Fibroblast of skin of left quadriceps (primary cell): ENCODE measurements around the gene PRX.
A peak's percentile ranks its signal among the peaks of the same experiment; 100 is the strongest.
"Not testable (repeated sequence)": the region's sequence is repeated elsewhere in the genome, so short reads cannot be mapped to it uniquely, and the experiment has no call there.

Experiments
- DNase-seq, 2 experiments: peaks; one replicate each; pipeline ENCODE4 v3.0.0-alpha.2; 2013; ENCODE audit warnings: low read depth in 2 of 2

Gene PRX

DNA sequence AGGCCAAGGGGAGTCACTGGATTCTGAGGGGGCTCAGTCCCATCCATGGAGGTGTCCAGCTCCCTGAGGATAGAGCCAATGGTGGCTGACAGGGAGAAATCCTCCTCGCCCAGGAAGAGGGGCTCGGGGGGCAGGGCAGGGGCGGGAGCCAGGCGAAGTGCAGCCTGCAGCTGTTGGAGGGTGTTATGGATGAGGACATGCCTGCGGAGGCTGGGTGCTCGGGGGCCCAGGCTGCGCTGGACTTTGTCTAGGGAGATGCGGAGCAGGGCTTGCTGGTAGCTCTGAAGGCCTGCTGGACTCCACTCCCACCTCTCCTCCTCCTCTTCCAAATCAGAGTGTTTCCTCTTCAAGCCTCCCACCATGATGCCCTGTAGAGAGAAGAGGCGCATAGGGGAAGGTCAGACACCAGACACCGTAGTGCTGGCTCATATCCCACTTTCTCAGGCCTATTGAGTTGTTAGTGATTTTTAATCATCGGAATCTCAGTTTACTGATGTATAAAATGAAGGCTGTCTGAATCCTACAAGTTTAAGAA, 28.6 kb upstream of the PRX start:
- DNase-seq = no peak

DNA sequence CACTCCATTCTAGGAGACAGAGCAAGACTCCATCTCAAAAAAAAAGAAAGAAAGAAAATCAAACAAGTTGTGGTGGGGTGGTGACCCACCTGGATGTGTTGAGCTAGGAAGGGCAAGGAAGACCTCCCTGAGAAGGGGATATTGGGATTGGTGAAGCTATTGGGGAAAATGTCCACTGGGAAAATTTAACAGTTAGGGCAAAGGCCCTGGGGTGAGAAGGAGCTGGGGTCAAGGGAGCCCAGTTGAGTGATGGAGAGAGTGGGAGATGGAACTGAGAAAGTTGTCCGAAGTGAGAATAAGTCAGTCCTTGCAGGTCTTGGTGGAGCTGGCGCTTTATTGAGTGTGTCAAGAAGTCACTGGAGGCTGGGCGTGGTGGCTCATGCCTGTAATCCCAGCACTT, 25.1 kb upstream of the PRX start:
- no peak for DNase-seq

DNA sequence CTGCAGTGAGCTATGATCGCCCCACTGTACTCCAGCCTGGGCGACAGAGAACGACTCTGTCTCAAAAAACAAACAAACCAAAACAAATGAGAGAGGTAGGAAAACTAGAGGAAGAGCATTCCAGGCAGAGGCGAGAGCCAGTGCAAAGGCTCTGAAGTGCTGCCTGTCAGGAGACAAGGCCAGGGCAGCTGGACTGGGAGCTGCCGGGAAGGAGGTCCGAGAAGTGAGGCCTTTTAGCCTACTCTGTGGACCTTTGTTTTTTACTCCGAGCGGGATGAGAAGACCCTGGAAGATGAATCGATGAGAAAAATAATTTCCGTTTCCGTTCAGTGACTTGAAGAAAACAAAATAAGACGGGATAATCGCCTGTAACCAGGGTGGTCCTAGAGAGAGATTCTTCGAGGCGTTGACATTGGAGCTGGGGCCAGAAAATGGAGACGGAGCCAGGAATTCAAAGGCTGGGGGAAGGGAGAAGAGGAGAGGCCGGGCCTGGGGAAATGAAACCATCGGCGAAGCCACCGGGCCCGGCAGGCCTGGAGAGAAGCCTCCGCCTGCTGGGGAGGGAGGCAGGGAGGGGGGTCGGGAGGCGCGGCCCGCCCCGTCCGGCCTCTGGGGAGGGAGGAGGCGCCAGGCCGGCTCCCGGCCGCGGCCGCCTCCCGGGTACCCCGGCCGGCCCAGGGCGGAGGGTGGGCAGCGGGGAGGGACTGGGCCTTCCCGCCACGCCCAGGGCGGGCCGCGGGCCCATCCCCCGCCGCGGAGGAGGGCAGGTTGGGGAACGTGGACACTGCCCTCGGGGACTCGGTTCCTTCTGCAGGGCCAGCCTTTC, 20.4 kb upstream of the PRX start:
- peak; percentile 82 to 83 for DNase-seq

DNA sequence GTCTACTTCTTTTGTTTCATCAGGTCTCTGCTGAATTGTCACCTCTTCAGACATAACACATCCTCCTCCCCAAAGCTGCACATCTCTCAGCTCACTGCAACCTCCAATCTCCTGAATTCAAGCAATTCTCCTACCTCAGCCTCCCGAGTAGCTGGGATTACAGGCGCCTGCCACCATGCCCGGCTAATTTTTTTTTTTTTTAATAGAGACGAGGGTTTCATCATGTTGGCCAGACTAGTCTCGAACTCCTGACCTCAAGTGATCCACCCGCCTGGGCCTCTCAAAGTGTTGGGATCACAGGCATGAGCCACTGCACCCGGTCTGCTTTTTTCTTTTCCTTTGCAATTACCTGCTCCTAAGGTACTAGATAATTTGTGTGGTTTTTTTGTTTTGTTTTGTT, 19.6 kb upstream of the PRX start:
- DNase-seq = not testable (repeated sequence)

DNA sequence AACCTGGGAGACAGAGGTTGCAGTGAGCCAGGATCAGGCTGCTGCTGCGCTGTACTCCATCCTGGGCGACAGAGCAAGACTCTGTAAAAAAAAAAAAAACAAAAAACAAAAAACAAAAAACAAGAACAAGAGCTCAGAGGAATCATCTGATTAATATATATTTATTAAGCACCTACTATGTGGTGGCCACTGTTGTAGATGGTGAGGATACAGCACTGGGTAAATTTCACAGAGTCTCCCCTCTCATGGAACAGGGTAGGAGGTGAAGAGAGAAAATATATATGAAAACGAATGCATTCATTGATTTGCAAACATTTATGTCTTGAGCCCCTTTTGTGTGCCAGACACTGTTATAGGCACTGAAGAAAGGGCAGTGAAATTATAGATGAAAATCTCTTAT, 18.5 kb upstream of the PRX start:
- no peak for DNase-seq

DNA sequence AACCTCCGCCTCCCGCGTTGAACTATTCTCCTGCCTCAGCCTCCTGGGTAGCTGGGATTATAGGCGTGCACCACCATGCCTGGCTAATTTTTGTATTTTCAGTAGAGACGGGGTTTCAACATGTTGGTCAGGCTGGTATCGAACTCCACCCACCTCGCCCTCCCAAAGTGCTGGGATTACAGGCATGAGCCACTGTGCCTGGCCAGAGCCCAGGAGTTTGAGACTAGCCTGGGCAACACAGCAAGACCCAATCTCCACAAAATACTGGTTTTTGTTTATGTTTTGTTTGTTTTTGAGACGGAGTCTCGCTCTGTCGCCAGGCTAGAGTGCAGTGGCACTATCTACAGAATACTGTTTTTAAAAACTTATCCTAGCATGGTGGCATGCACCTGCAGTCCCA, 17.1 kb upstream of the PRX start:
- not testable (repeated sequence) for DNase-seq

DNA sequence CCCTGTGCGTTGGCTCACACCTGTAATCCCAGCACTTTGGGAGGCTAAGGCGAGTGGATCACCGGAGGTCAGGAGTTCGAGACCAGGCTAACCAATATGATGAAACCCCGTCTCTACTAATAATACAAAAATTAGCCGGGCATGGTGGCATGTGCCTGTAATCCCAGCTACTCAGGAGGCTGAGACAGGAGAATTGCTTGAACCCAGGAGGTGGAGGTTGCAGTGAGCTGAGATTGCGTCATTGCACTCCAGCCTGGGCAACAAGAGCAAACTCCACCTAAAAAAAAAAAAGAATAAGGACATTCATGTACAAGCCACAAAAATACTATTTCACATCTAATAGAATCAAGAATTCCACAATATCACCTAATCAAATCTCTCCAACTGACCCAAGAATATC, 15.0 kb upstream of the PRX start:
- DNase-seq = not testable (repeated sequence)

DNA sequence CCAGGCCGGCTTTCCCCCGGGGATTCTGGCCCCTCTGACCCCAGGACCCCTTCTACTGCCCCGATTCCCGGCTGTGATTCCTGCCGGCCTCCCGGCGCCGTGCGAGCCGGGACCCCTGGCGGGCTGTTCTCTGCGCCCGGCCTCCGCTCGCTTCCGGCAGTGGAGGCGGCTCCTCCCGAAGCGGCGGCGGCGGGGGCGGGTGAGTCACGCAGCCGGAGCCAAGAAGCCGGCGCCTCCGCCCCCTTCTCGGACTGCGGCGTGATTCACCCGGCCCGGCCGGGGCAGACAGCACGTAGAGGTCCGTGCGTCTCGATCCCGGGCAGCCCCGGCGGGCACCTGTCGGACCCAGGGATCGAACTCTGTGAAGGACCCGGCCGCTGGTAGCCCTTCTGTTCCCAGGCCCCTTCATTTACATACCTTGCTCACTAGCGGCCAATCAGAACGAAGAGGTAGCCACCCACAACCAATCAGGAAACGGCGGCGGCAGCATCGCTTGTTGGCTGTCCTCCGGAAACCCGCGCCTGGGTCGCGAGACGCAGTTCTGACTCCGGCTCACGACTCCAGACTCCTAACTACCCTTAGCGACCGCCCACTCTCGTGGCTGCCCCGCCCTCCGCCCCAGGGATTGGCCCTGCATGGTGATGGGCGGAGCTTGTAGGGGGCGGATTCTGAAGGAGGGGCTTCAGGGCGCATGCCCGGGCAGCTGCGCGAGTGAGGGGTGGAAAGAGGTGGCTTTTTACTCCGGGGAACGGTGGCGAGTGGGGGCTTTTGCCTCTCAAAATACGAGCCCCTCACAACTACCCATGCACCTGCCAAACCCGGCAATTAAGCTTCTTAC, 12.5 kb upstream of the PRX start, which contains the start of gene SERTAD1:
TSS of gene SERTAD1 (minus strand) at position 543 of the 838 bp plus-strand sequence. CDS start 2,446 bp downstream, outside the sequence.
- peak; percentile 98 for DNase-seq

DNA sequence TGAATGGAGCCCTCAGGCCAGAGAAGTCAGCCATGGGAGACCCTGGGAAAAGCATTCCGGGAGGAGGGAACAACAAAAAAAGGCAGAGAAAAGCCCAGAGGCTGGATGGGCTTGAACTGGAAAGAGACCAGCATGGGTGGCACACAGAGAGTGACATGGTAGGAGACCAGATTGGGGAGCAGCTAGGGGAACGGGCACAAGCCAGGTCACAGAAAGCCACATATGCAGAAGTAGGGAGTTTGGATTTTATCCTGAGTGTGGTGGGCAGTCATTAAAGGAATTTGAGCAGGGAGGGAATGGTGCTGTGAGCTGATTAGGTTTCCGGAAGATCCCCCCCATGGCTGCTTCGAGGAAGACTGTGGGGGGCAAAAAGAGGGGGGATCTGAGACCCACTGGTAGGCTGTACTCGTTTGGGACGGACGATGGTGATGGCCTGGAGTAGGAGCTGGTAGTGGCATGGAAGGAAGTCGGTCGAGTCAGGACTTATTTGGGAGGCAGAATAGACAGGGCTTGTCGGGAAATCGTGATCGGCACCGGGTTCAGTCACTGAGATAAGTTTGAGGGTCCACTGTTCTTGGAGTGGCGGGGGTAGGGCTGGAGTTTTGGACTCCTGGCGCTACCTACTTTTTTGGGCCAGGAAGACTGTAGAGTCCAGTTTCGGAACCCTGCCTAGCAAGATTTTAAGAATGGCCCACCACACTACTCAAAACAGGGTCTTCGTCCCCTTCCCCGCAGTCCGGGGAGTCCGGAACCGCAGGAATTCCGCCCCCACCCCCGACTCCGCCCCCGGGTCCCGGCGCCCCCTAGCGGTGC, 11.7 kb upstream of the PRX start:
- DNase-seq = no peak

DNA sequence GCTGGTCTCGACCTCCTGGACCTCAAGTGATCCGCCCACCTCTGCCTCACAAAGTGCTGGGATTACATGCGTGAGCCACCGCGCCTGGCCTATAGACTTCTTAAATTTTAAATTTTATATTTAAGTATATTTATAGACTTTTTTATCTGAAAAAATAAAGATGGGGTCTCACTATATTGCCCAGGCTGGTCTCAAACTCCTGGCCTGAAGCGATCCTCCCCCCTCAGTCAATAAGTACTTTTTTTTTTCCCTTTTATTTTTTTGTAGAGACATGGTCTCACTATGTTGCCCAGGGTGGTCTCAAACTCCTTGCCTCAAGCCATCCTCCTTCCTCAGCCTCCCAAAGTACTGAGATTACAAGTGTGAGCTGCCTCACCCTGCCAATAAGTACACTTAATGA, 10.8 kb upstream of the PRX start:
- DNase-seq = no peak

DNA sequence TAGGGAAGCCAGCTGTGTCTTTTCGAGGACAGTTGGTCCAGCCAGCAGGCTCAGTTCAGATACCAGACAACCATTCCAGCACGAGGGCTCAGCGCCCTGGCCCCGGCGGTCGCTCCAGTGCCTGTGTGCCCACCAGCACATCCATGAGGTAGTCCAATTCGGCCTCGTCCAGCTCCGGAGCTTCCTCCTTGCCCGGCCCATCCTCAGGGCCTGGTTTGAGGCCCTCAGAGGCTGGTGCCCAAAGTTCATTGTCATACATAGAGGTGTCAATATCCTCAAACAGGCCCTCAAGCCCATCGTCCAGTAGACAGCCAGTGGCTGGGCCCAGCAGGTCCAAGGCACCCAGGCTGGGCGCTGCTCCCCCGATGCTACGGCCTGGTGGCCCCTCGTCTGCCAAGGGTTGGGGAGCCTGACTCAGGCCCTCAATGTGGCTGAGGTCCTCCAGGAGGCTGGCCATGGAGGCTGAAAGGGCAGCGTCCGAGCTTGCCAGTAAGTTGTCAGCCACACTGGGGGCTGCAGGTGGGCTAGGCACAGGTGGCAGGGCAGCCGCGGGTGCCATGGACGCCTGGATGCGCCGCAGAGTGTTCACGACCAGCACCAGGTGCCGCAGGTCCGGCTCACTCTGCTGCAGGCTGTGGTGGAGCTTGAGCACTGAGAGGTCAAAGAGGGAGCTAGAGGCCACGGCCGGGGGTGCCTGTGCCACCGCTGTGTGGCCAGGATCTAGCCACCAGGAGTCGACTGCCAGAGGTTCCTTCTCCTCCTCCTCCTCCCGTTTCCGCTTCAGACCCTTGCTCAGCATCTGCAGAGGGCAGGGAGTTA, 9.8 kb upstream of the PRX start:
- no peak for DNase-seq

DNA sequence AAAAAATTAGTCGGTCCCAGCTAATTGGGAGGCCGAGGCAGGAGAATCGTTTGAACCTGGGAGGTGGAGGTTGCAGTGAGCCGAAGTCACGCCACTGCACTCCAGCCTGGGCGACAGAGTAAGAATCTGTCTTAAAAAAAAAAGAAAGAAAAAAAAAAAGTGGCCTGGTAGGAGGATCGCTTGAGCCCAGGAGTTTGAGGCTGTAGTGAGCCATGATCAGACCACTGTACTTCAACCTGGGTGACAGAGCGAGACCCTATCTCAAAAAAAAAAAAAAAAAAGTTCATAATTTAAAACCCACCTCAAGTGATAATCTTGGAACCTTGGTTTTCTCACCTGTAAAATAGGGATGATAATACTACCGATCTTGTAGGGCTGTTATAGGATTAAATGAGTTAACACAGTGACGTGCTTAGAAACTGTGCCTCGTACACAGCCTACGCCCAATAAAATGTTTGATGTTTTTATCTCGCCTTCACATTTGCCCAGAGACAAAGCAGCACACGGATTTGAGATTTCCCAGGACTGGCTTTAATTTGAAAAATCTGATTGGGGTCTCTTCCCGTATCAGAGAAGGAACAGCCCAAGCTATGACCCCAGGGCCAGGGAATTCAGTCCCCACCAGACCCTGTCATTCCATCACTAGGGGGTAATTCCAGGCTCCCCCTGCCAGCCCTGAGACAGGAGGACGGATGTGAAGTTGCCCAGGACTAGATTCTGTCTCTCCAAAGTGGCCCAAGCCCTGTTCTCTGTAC, 9.0 kb upstream of the PRX start:
- no peak for DNase-seq

DNA sequence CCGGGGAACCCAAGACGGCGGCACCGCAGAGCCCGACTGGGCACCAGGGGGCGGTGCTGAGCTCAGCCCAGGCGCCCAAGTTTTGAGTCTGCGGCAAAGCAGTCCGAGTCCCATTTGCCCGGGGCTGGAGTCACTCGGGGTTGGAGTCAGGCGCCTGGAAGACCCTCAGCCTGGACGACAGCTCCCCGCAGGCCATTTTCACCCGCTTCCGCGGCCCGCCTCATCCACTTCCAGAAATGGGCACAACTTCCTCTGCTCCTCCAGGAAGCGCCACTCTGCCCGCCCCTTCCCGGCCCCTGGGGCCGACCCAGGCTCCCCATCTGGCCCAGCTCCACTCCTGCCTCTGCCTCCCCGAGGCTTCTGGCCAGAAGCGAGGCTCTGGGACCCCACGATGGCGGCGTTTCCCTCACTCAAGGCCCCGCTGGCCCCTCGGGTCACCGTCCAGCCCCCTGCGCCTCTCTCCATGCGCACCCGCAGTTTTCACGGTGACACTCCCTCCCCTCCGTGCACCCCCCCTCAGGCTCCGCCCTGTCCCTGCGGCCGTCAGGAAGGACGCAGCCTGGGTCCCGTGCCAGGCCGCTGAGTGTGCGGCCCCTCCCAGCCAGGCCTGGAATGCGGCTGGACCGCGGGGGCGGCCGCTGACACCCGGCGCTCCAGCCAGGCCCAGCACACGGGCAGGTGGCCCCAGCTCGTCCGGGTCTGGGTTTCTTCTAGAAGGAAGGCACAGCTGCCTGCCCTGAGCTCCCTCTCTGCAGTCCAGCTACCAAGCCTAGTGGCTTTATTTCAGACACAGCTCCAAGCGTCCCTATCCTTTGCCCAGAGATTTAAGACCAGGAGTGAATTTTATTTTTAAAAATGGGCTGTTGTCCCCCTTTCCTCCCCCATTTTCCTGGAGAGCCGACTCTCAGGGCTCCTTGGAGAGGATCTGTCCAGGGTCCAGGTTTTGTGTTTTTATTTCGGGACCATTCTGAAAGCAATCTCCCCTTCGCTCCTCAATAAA, 7.9 kb upstream of the PRX start:
- peak; percentile 56 for DNase-seq

DNA sequence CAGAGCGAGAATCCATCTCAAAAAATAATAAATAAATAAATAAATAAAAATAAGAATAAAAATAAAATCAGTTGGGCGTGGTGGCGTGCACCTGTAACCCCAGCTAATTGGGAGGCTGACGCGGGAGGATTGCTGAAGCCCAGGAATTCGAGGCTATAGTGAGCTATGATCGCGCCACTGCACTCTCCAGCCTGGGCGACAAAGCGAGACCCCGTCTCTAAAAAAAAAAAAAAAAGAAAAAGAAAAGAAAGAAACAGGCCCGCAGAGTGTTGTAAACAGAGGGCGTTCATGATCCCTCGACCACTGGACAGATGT, 7.2 kb upstream of the PRX start:
- no peak for DNase-seq

DNA sequence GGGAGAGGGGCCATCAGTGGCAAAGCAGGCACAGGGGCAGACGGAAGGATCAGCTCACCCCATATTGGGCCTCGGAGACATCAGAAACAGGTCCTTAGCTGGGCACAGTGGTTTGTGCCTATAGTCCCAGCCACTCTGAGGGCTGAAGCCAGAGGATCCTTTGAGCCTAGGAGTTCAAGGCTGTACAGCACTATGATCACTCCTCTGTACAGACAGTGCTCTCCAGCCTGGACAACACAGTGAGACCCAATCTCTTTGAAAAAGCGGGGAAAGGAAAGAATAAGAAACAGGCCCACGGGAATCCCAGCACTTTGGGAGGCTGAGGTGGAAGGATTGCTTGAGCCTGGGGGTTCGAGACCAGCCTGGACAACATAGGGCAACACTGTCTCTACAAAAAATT, 6.6 kb upstream of the PRX start:
- no peak for DNase-seq

DNA sequence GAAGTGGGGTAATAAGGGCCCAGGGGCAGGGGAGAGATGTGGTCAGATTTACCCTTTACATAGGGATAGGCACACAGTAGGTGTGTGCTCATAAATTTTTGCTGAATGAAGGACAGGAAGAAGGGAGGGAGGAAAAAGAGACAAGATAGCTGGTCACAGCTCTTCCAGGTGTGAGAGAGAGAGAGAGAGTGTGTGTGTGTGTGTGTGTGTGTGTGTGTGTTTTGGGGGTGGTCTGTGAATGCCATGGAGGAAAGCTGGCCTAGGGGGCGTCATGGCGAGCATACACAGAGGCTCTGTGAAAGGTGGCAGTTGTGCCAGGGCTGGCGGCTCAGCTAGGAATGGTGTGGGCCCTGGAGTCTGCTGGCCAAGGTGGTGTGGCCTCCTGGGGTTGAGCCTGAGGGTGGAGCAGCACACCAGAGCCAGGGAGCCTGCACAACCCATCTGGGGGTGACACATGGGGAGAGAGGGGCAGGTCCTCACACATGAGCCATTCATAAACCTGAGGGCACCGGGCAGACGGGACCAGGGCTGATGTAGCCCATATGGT, 6.0 kb upstream of the PRX start:
- DNase-seq = no peak

DNA sequence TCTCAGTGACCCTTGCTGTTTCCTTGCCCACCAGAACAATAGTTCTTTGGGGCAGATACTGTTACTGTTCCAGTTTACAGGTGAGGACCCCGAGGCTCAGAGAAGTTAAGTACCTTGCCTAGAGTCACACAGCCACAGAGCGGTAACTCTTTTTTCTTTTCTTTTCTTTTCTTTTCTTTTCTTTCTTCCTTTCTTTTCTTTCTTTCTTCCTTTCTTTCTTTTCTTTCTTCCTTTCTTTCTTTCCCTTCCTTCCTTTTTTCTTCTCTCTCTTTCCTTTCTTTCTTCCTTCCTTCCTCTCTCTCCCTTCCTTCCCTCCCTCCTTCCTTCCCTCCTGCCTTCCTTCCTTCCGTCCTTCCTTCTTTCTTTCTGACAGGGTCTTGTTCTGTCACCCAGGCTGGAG, 4.9 kb upstream of the PRX start:
- DNase-seq = no peak

DNA sequence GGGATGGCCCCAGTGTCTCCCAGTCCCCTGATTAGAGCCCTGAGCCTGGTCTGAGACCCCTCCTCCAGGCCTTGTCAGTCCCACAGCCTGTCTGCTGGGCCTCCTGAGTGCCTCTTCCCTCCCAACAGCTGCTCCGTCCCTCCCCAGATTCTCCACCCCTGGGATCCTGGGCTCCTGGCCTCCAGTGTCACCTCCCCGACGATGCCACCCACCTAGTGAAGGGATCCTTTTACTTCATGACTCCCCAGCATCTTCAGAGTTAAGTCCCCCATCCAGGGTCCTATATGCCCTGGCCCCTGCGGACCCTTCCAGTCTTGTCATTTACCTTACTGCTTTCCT, 4.4 kb upstream of the PRX start:
- DNase-seq = no peak
